ENCODE data around the gene USF3. TPM values are rescaled to one million over a fixed set of nuclear protein-coding genes. Genes with fewer than 3 reads are reported as not detected.

USF3 gene
- total and polyA plus RNA-seq, 2 experiments from 2014 or later, result 10.1 to 23.5 TPM

DNA sequence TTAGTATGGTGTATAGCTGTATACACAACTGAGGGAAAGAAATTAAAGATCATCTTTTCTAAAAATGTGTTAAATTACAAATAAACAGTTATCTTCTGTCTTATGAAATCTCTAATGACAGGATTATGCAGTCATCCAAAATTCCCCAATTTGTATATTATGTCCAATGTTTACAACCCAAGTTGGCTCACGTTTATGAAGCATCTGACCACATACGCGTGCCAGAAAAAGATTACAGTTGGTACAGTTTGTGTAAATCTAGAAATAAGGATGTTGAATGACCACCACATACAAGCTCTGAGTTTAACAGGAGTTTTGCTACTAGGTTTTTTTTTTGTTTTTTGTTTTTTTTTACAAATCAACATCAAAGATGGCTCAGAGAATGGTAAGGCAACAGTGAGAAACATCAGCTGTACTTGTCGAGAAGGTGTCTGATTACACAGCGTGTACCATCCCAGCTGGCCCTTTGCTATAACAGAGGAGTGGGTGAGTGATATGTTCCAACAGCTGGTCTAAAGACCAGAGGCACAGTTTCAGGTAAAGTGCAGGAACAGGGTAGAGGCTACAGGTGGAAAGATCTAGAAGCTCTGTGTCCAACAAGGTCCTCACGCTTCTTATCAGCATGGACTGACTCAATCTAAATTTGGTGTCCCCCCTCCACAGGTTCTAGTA is 47.1 kb downstream of the USF3 start (continued):
- TF ChIP-seq, protein P1, sequence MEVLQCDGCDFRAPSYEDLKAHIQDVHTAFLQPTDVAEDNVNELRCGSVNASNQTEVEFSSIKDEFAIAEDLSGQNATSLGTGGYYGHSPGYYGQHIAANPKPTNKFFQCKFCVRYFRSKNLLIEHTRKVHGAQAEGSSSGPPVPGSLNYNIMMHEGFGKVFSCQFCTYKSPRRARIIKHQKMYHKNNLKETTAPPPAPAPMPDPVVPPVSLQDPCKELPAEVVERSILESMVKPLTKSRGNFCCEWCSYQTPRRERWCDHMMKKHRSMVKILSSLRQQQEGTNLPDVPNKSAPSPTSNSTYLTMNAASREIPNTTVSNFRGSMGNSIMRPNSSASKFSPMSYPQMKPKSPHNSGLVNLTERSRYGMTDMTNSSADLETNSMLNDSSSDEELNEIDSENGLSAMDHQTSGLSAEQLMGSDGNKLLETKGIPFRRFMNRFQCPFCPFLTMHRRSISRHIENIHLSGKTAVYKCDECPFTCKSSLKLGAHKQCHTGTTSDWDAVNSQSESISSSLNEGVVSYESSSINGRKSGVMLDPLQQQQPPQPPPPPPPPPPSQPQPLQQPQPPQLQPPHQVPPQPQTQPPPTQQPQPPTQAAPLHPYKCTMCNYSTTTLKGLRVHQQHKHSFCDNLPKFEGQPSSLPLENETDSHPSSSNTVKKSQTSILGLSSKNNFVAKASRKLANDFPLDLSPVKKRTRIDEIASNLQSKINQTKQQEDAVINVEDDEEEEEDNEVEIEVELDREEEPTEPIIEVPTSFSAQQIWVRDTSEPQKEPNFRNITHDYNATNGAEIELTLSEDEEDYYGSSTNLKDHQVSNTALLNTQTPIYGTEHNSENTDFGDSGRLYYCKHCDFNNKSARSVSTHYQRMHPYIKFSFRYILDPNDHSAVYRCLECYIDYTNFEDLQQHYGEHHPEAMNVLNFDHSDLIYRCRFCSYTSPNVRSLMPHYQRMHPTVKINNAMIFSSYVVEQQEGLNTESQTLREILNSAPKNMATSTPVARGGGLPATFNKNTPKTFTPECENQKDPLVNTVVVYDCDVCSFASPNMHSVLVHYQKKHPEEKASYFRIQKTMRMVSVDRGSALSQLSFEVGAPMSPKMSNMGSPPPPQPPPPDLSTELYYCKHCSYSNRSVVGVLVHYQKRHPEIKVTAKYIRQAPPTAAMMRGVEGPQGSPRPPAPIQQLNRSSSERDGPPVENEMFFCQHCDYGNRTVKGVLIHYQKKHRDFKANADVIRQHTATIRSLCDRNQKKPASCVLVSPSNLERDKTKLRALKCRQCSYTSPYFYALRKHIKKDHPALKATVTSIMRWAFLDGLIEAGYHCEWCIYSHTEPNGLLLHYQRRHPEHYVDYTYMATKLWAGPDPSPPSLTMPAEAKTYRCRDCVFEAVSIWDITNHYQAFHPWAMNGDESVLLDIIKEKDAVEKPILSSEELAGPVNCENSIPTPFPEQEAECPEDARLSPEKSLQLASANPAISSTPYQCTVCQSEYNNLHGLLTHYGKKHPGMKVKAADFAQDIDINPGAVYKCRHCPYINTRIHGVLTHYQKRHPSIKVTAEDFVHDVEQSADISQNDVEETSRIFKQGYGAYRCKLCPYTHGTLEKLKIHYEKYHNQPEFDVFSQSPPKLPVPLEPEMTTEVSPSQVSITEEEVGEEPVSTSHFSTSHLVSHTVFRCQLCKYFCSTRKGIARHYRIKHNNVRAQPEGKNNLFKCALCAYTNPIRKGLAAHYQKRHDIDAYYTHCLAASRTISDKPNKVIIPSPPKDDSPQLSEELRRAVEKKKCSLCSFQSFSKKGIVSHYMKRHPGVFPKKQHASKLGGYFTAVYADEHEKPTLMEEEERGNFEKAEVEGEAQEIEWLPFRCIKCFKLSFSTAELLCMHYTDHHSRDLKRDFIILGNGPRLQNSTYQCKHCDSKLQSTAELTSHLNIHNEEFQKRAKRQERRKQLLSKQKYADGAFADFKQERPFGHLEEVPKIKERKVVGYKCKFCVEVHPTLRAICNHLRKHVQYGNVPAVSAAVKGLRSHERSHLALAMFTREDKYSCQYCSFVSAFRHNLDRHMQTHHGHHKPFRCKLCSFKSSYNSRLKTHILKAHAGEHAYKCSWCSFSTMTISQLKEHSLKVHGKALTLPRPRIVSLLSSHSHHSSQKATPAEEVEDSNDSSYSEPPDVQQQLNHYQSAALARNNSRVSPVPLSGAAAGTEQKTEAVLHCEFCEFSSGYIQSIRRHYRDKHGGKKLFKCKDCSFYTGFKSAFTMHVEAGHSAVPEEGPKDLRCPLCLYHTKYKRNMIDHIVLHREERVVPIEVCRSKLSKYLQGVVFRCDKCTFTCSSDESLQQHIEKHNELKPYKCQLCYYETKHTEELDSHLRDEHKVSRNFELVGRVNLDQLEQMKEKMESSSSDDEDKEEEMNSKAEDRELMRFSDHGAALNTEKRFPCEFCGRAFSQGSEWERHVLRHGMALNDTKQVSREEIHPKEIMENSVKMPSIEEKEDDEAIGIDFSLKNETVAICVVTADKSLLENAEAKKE (CRISPR knock-in tag; IDR thresholded peaks at IDR 0.05), result no peak
- TF ChIP-seq ETS1 (IDR thresholded peaks at IDR 0.05), result no peak
- no peak for TF ChIP-seq ZNF331 (CRISPR knock-in tag; IDR thresholded peaks at IDR 0.05; ENCODE audit: low read depth)
- no peak for TF ChIP-seq REST (IDR thresholded peaks at IDR 0.05; ENCODE audit: unreplicated experiment)
- TF ChIP-seq CREB1 (CRISPR knock-in tag; IDR thresholded peaks at IDR 0.05; ENCODE audit: low read depth), result no peak
- no peak for TF ChIP-seq JUNB (IDR thresholded peaks at IDR 0.05; ENCODE audit: unreplicated experiment)
- TF ChIP-seq NANOG (IDR thresholded peaks at IDR 0.05; ENCODE audit: borderline replicate concordance), result no peak
- TF ChIP-seq, protein P2, sequence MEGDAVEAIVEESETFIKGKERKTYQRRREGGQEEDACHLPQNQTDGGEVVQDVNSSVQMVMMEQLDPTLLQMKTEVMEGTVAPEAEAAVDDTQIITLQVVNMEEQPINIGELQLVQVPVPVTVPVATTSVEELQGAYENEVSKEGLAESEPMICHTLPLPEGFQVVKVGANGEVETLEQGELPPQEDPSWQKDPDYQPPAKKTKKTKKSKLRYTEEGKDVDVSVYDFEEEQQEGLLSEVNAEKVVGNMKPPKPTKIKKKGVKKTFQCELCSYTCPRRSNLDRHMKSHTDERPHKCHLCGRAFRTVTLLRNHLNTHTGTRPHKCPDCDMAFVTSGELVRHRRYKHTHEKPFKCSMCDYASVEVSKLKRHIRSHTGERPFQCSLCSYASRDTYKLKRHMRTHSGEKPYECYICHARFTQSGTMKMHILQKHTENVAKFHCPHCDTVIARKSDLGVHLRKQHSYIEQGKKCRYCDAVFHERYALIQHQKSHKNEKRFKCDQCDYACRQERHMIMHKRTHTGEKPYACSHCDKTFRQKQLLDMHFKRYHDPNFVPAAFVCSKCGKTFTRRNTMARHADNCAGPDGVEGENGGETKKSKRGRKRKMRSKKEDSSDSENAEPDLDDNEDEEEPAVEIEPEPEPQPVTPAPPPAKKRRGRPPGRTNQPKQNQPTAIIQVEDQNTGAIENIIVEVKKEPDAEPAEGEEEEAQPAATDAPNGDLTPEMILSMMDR (conservative IDR thresholded peaks at IDR 0.05; ENCODE audit: low read depth in 2 of 2), result no peak
